ENCODE measurements around the gene GPR132. TPM values are rescaled to one million over a fixed set of nuclear protein-coding genes. Genes with fewer than 3 reads are reported as not detected.

GPR132 gene
- total and polyA plus RNA-seq, 4 donors: 2.3 to 19.5 (median 5.7) TPM

- no peak overlapping the region for H3K27ac ChIP-seq (ENCODE audit: low read depth in 1 of 2, low read length in 1 of 2)
- H3K4me1 ChIP-seq (ENCODE audit: control insufficient read depth in 5 of 5, insufficient read depth in 5 of 5, low read length in 5 of 5): peaks cover 0 to 10% (median 4%) of the 10 kb centered on the region in 5 donors
- H3K9me3 ChIP-seq (ENCODE audit: control insufficient read depth in 4 of 4, insufficient read depth in 3 of 4, low read length in 3 of 4): no peaks in the 10 kb centered on the region
- peaks cover 0 to 2% (median 2%) of the 10 kb centered on the region in 3 donors for H3K27me3 ChIP-seq (ENCODE audit: control insufficient read depth in 3 of 3, insufficient read depth in 3 of 3, low read length in 2 of 3)
- TF ChIP-seq CTCF (IDR thresholded peaks at IDR 0.05; ENCODE audit: control extremely low read depth, extremely low read depth): no peak
- H3K4me3 ChIP-seq: no peak overlapping the region
- ATAC-seq (ENCODE audit: insufficient read depth, low FRiP score) (no peak), DNase-seq (no peak)
- 85 to 86% methylated on average over 16 of the region's 16 CpGs for WGBS, 2 donors
- H3K36me3 ChIP-seq (ENCODE audit: control insufficient read depth in 4 of 4, insufficient read depth in 4 of 4, low read length in 4 of 4): no peaks in the 10 kb centered on the region
- H3K9ac ChIP-seq (ENCODE audit: insufficient read depth in 1 of 2, low read length in 2 of 2): no peak overlapping the region
These were observed 39.0 kb downstream of the GPR132 start for GRCh38 chr14:105026033-105026785.

GRCh38 chr14:105025429-105025828, 39.8 kb downstream of the GPR132 start:
- 94 to 97% methylated on average over 6 of the region's 6 CpGs for WGBS, 2 donors
- no peak for DNase-seq
- Histone ChIP-seq H3K27me3 (ENCODE audit: control insufficient read depth in 3 of 3, insufficient read depth in 3 of 3, low read length in 2 of 3) (peaks cover 0 to 2% (median 0%) of the 10 kb centered on the region in 3 donors), H3K36me3 (ENCODE audit: control insufficient read depth in 4 of 4, insufficient read depth in 4 of 4, low read length in 4 of 4) (no peaks in the 10 kb centered on the region), H3K27ac (ENCODE audit: low read depth in 1 of 2, low read length in 1 of 2) (peak overlapping the region in 1 of 2 donors; percentile 63), H3K9ac (ENCODE audit: insufficient read depth in 1 of 2, low read length in 2 of 2) (no peak overlapping the region), H3K4me3 (no peak overlapping the region), H3K9me3 (ENCODE audit: control insufficient read depth in 4 of 4, insufficient read depth in 3 of 4, low read length in 3 of 4) (no peaks in the 10 kb centered on the region), H3K4me1 (ENCODE audit: control insufficient read depth in 5 of 5, insufficient read depth in 5 of 5, low read length in 5 of 5) (peaks cover 0 to 10% (median 4%) of the 10 kb centered on the region in 5 donors)
- no peak for ATAC-seq (ENCODE audit: insufficient read depth, low FRiP score)
- TF ChIP-seq CTCF (IDR thresholded peaks at IDR 0.05; ENCODE audit: control extremely low read depth, extremely low read depth): no peak

GRCh38 chr14:105023791-105024480, 41.3 kb downstream of the GPR132 start:
- H3K4me1 ChIP-seq (ENCODE audit: control insufficient read depth in 5 of 5, insufficient read depth in 5 of 5, low read length in 5 of 5): peaks cover 0 to 22% (median 8%) of the 10 kb centered on the region in 5 donors
- H3K27ac ChIP-seq (ENCODE audit: low read depth in 1 of 2, low read length in 1 of 2): peak overlapping the region in 1 of 2 donors; percentile 45
- no peak overlapping the region for H3K4me3 ChIP-seq
- 79 to 87% methylated on average over 4 of the region's 4 CpGs for WGBS, 2 donors
- no peaks in the 10 kb centered on the region for H3K9me3 ChIP-seq (ENCODE audit: control insufficient read depth in 4 of 4, insufficient read depth in 3 of 4, low read length in 3 of 4)
- no peak overlapping the region for H3K9ac ChIP-seq (ENCODE audit: insufficient read depth in 1 of 2, low read length in 2 of 2)
- ATAC-seq (ENCODE audit: insufficient read depth, low FRiP score) (no peak), DNase-seq (no peak)
- no peaks in the 10 kb centered on the region for H3K36me3 ChIP-seq (ENCODE audit: control insufficient read depth in 4 of 4, insufficient read depth in 4 of 4, low read length in 4 of 4)
- peaks cover 0 to 2% (median 0%) of the 10 kb centered on the region in 3 donors for H3K27me3 ChIP-seq (ENCODE audit: control insufficient read depth in 3 of 3, insufficient read depth in 3 of 3, low read length in 2 of 3)
- no peak for TF ChIP-seq CTCF (IDR thresholded peaks at IDR 0.05; ENCODE audit: control extremely low read depth, extremely low read depth)

Data from lung (tissue), 12 donors.